ENCODE results near the gene MDC1.

DNA sequence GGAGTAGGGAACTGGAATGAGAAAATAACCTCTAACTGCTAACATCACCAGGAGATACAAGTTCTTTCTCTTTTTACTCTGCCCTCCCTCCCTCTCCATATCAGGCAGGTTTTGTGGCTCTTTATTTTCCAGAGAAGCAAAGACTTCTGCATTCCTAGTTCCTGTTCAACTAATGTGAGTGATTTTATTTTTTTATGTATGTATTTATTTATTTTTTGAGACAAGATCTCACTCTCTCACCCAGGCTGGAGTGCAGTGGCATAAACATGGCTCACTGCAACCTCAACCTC, 33.2 kb upstream of the MDC1 start:
- TF ChIP-seq, protein P1, sequence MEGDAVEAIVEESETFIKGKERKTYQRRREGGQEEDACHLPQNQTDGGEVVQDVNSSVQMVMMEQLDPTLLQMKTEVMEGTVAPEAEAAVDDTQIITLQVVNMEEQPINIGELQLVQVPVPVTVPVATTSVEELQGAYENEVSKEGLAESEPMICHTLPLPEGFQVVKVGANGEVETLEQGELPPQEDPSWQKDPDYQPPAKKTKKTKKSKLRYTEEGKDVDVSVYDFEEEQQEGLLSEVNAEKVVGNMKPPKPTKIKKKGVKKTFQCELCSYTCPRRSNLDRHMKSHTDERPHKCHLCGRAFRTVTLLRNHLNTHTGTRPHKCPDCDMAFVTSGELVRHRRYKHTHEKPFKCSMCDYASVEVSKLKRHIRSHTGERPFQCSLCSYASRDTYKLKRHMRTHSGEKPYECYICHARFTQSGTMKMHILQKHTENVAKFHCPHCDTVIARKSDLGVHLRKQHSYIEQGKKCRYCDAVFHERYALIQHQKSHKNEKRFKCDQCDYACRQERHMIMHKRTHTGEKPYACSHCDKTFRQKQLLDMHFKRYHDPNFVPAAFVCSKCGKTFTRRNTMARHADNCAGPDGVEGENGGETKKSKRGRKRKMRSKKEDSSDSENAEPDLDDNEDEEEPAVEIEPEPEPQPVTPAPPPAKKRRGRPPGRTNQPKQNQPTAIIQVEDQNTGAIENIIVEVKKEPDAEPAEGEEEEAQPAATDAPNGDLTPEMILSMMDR (IDR thresholded peaks at IDR 0.05): no peak
- no peak for TF ChIP-seq POLR2A (IDR thresholded peaks at IDR 0.05)

All from esophagus squamous epithelium (tissue), 4 donors.